GM12892 (cell line): Measurements from ENCODE around the gene RBM43.

Experiments
- POLR2A ChIP-seq: IDR thresholded peaks from 2 replicates; pipeline ENCODE4 v1.6.1; 2011; ENCODE audit warnings: low read depth, low read length, control low read depth
- POLR2AphosphoS5 ChIP-seq: IDR thresholded peaks from 2 replicates; pipeline ENCODE4 v1.6.1; 2011; ENCODE audit warnings: low read depth, low read length, control low read depth
- TAF1 ChIP-seq: IDR thresholded peaks from 2 replicates; pipeline ENCODE4 v1.6.1; 2011; ENCODE audit warnings: low read depth, mild to moderate bottlenecking, control low read depth, low read length, borderline replicate concordance

- TF ChIP-seq TAF1, result no peak
- TF ChIP-seq POLR2AphosphoS5, result no peak
- no peak for TF ChIP-seq POLR2A
Observed at GRCh38 chr2:151205571-151205970, 56.1 kb downstream of the RBM43 start.
